ENCODE data around the gene ATP9B.

Gene ATP9B

GRCh38 chr18:79401494-79402208, 332.5 kb downstream of the ATP9B start:
- DNase-seq, result no peak

- no peak for DNase-seq
These were observed 333.0 kb downstream of the ATP9B start for GRCh38 chr18:79402209-79402576.

- DNase-seq, result no peak
These were observed 334.0 kb downstream of the ATP9B start for GRCh38 chr18:79402977-79403722.

GRCh38 chr18:79403723-79404566, 334.8 kb downstream of the ATP9B start:
- no peak for DNase-seq

GRCh38 chr18:79404567-79404910, 335.3 kb downstream of the ATP9B start:
- peak; percentile 50 for DNase-seq

- DNase-seq, result peak; percentile 71
These were observed 336.0 kb downstream of the ATP9B start for GRCh38 chr18:79405019-79405780.

GRCh38 chr18:79405781-79406575, 336.8 kb downstream of the ATP9B start:
- peak; percentile 84 for DNase-seq

- DNase-seq, result no peak
These were observed 337.5 kb downstream of the ATP9B start for GRCh38 chr18:79406708-79407107.

- no peak for DNase-seq
These were observed 340.1 kb downstream of the ATP9B start for GRCh38 chr18:79409313-79409712.

GRCh38 chr18:79410171-79410641, 341.0 kb downstream of the ATP9B start:
- DNase-seq, result no peak

GRCh38 chr18:79410731-79411613, 341.8 kb downstream of the ATP9B start:
- DNase-seq, result no peak

- DNase-seq, result no peak
These were observed 342.7 kb downstream of the ATP9B start for GRCh38 chr18:79411614-79412526.

GRCh38 chr18:79413025-79413424, 343.8 kb downstream of the ATP9B start:
- DNase-seq, result no peak

GRCh38 chr18:79413426-79413825, 344.2 kb downstream of the ATP9B start:
- DNase-seq, result no peak

- DNase-seq, result no peak
These were observed 344.7 kb downstream of the ATP9B start for GRCh38 chr18:79413901-79414300.

GRCh38 chr18:79416022-79416676, 347.0 kb downstream of the ATP9B start:
- DNase-seq, result no peak

- DNase-seq, result no peak
These were observed 347.5 kb downstream of the ATP9B start for GRCh38 chr18:79416677-79417052.

- DNase-seq, result no peak
These were observed 349.0 kb downstream of the ATP9B start for GRCh38 chr18:79418236-79418635.

- DNase-seq, result no peak
These were observed 349.4 kb downstream of the ATP9B start for GRCh38 chr18:79418642-79419041.

All from activated naive CD4-positive, alpha-beta T cell treated with Interleukin-2 at 50 U/mL for 16 hours (primary cell).